Measurements from ENCODE around the gene MMP24OS. TPM values are rescaled to one million over a fixed set of nuclear protein-coding genes. Genes with fewer than 3 reads are reported as not detected.

The MMP24OS gene
- total RNA-seq, 1 donor from 2014 or later: 45.4 TPM

- intact Hi-C loops (cut with micrococcal nuclease): no loop called here
- no peaks in the 10 kb centered on the region for H3K27me3 ChIP-seq (ENCODE audit: low read depth)
- H3K36me3 ChIP-seq: peaks cover 9% of the 10 kb centered on the region
- H3K4me3 ChIP-seq: no peak overlapping the region
- peaks cover 6% of the 10 kb centered on the region for H3K9me3 ChIP-seq (replicated peaks)
- no peak for DNase-seq
- no peak for TF ChIP-seq CTCF (IDR thresholded peaks at IDR 0.05; ENCODE audit: borderline replicate concordance)
- H3K4me1 ChIP-seq: no peaks in the 10 kb centered on the region
- H3K27ac ChIP-seq (replicated peaks): no peak overlapping the region
Measured at GRCh38 chr20:35240811-35241293, 37.1 kb downstream of the MMP24OS start.

GRCh38 chr20:35240083-35240810 lies 37.7 kb downstream of the MMP24OS start:
- DNase-seq: no peak
- H3K27ac ChIP-seq (replicated peaks): no peak overlapping the region
- TF ChIP-seq CTCF (IDR thresholded peaks at IDR 0.05; ENCODE audit: borderline replicate concordance): no peak
- intact Hi-C loops (cut with micrococcal nuclease): no loop called here
- peaks cover 15% of the 10 kb centered on the region for H3K36me3 ChIP-seq
- H3K4me3 ChIP-seq: no peak overlapping the region
- no peaks in the 10 kb centered on the region for H3K27me3 ChIP-seq (ENCODE audit: low read depth)
- peaks cover 6% of the 10 kb centered on the region for H3K9me3 ChIP-seq (replicated peaks)
- no peaks in the 10 kb centered on the region for H3K4me1 ChIP-seq

GRCh38 chr20:35238735-35239134 lies 39.2 kb downstream of the MMP24OS start:
- Histone ChIP-seq H3K4me1 (no peaks in the 10 kb centered on the region), H3K4me3 (no peak overlapping the region), H3K27ac (replicated peaks) (no peak overlapping the region), H3K36me3 (peaks cover 17% of the 10 kb centered on the region), H3K27me3 (ENCODE audit: low read depth) (no peaks in the 10 kb centered on the region), H3K9me3 (replicated peaks) (peaks cover 6% of the 10 kb centered on the region)
- intact Hi-C loops (cut with micrococcal nuclease): no loop called here
- no peak for DNase-seq
- TF ChIP-seq CTCF (IDR thresholded peaks at IDR 0.05; ENCODE audit: borderline replicate concordance): no peak

- intact Hi-C loops (cut with micrococcal nuclease): no loop called here
- no peak for DNase-seq
- Histone ChIP-seq H3K4me3 (no peak overlapping the region), H3K27ac (replicated peaks) (no peak overlapping the region), H3K9me3 (replicated peaks) (peaks cover 6% of the 10 kb centered on the region), H3K27me3 (ENCODE audit: low read depth) (no peaks in the 10 kb centered on the region), H3K36me3 (peaks cover 17% of the 10 kb centered on the region), H3K4me1 (no peaks in the 10 kb centered on the region)
- TF ChIP-seq CTCF (IDR thresholded peaks at IDR 0.05; ENCODE audit: borderline replicate concordance): no peak
Measured at GRCh38 chr20:35238170-35238569, 39.8 kb downstream of the MMP24OS start.

GRCh38 chr20:35237486-35237885 lies 40.4 kb downstream of the MMP24OS start:
- DNase-seq: no peak
- Histone ChIP-seq H3K27me3 (ENCODE audit: low read depth) (no peaks in the 10 kb centered on the region), H3K4me3 (no peak overlapping the region), H3K9me3 (replicated peaks) (peaks cover 6% of the 10 kb centered on the region), H3K36me3 (peaks cover 17% of the 10 kb centered on the region), H3K4me1 (no peaks in the 10 kb centered on the region), H3K27ac (replicated peaks) (no peak overlapping the region)
- TF ChIP-seq CTCF (IDR thresholded peaks at IDR 0.05; ENCODE audit: borderline replicate concordance): no peak
- intact Hi-C loops (cut with micrococcal nuclease): no loop called here

Data from left ventricle myocardium inferior (tissue), 1 donor.